Caco-2 (cell line): ENCODE results near the gene NDUFS4. TPM values are rescaled to one million over a fixed set of nuclear protein-coding genes. Genes with fewer than 3 reads are reported as not detected.
"Not testable (repeated sequence)": the region's sequence is repeated elsewhere in the genome, so short reads cannot be mapped to it uniquely, and the experiment has no call there.

ENCODE experiments used
- BruUV-seq: library from RNA; stranded (reverse); fragments of 400-500 nt; replicated peaks from 2 replicates; lab custom pipeline; 2021; lab: Mats Ljungman, UMichigan
- CTCF ChIA-PET: fragments of 300-600 bp; sonication (Branson Sonifier 250); formaldehyde crosslinking; loops from one replicate; lab custom pipeline; 2022; ENCODE audit warnings: antibody characterized with exemption; lab: Charles Lee
- POLR2A ChIA-PET: fragments of 300-600 bp; sonication (Branson Sonifier 250); formaldehyde crosslinking; loops from one replicate; lab custom pipeline; 2022; ENCODE audit warnings: antibody characterized with exemption; lab: Charles Lee
- DNase-seq, 2 experiments: peaks; one replicate each; pipeline versions ENCODE4 v3.0.0 to v3.0.0-alpha.2; 2020 to 2022
- H3K27me3 ChIP-seq: replicated peaks from 2 replicates; pipeline ENCODE4 v1.6.0; 2011; ENCODE audit warnings: low read length; ENCODE audit not compliant: control insufficient read depth, insufficient read depth
- H3K36me3 ChIP-seq: 2 replicates; pipeline ENCODE4 v1.5.1; 2011; ENCODE audit warnings: low read length; ENCODE audit not compliant: control insufficient read depth, insufficient read depth
- H3K4me1 ChIP-seq: fragments of 250-450 bp; sonication (Bioruptor Pico); 2 replicates; pipeline ENCODE4 v1.5.1; 2020; ENCODE audit warnings: mild to moderate bottlenecking
- H3K4me3 ChIP-seq: 2 replicates; pipeline ENCODE4 v1.5.1; 2011; ENCODE audit warnings: low read depth, mild to moderate bottlenecking, control low read depth, low read length
- H3K9me3 ChIP-seq: fragments of 250-450 bp; sonication (Bioruptor Pico); 2 replicates; pipeline ENCODE4 v1.5.1; 2020; ENCODE audit warnings: mild to moderate bottlenecking, moderate library complexity
- H3K27ac Mint-ChIP-seq: one replicate; pipeline ENCODE4 v1.8.0; 2022; ENCODE audit warnings: mixed read lengths; ENCODE audit not compliant: unreplicated experiment
- H3K27me3 Mint-ChIP-seq: one replicate; pipeline ENCODE4 v1.8.0; 2022; ENCODE audit warnings: mixed read lengths; ENCODE audit not compliant: insufficient read depth, unreplicated experiment
- H3K36me3 Mint-ChIP-seq: one replicate; pipeline ENCODE4 v1.8.0; 2022; ENCODE audit warnings: mild to moderate bottlenecking, mixed read lengths; ENCODE audit not compliant: insufficient read depth, unreplicated experiment
- H3K4me1 Mint-ChIP-seq: one replicate; pipeline ENCODE4 v1.8.0; 2022; ENCODE audit warnings: low read depth, mixed read lengths; ENCODE audit not compliant: unreplicated experiment
- H3K4me3 Mint-ChIP-seq: one replicate; pipeline ENCODE4 v1.8.0; 2022; ENCODE audit warnings: mild to moderate bottlenecking, moderate library complexity, mixed read lengths; ENCODE audit not compliant: unreplicated experiment
- H3K9me3 Mint-ChIP-seq: one replicate; pipeline ENCODE4 v1.8.0; 2022; ENCODE audit warnings: mixed read lengths; ENCODE audit not compliant: unreplicated experiment
- CTCF ChIP-seq, 2 experiments: fragments of 200-600 bp in 1 of 2; IDR thresholded peaks; 1 replicate in 1 of 2; 2 replicates in 1 of 2; pipeline versions ENCODE4 v1.5.1 to v1.8.0; 2011 to 2022; ENCODE audit warnings: antibody characterized with exemption in 1 of 2, control low read depth in 1 of 2, inconsistent platforms in 1 of 2, low read depth in 1 of 2, low read length in 1 of 2, mild to moderate bottlenecking in 1 of 2, moderate library complexity in 1 of 2; ENCODE audit not compliant: insufficient read depth in 1 of 2, severe bottlenecking in 1 of 2, unreplicated experiment in 1 of 2
- intact Hi-C: fragments of 100-400 bp; cut with micrococcal nuclease; formaldehyde crosslinking; loops from one replicate; pipeline ENCODE4 v1.10.0; 2022; ENCODE audit not compliant: unreplicated experiment
- total RNA-seq: library from RNA; stranded (reverse); gene quantifications from 2 replicates; pipeline ENCODE4 v1.2.3, GENCODE V29; 2022

The NDUFS4 gene
- total RNA-seq, 1 experiment from 2014 or later: 103 TPM

- ChIA-PET POLR2A (no interaction called here), CTCF (no interaction called here)
- no peak overlapping the region for H3K4me3 Mint-ChIP-seq
- peaks cover 37% of the 10 kb centered on the region for H3K9me3 Mint-ChIP-seq
- H3K36me3 ChIP-seq: no peaks in the 10 kb centered on the region
- intact Hi-C loops: no loop called here
- no TSS peak for BruUV-seq
- peaks cover 5% of the 10 kb centered on the region; the same call in 1 of the 2 replicates for H3K9me3 ChIP-seq
- no peaks in the 10 kb centered on the region for H3K27me3 Mint-ChIP-seq
- H3K4me1 Mint-ChIP-seq: no peaks in the 10 kb centered on the region
- H3K27me3 ChIP-seq: no peaks in the 10 kb centered on the region
- H3K27ac Mint-ChIP-seq: no peak overlapping the region
- H3K4me1 ChIP-seq: no peaks in the 10 kb centered on the region
- no peaks in the 10 kb centered on the region for H3K36me3 Mint-ChIP-seq
- no peak for DNase-seq
- TF ChIP-seq CTCF (IDR thresholded peaks at IDR 0.05; ENCODE audit: insufficient read depth in 1 of 2, low read depth in 1 of 2, low read length in 1 of 2, severe bottlenecking in 1 of 2, unreplicated experiment in 1 of 2): no peak
- no peak overlapping the region for H3K4me3 ChIP-seq
These were observed 130.6 kb downstream of the NDUFS4 start for GRCh38 chr5:53691014-53691413.

- peaks cover 3% of the 10 kb centered on the region for H3K27me3 Mint-ChIP-seq
- no peaks in the 10 kb centered on the region for H3K4me1 Mint-ChIP-seq
- Histone ChIP-seq H3K4me3 (no peak overlapping the region), H3K36me3 (no peaks in the 10 kb centered on the region), H3K9me3 (no peaks in the 10 kb centered on the region; the same call in 1 of the 2 replicates), H3K27me3 (no peaks in the 10 kb centered on the region), H3K4me1 (no peaks in the 10 kb centered on the region)
- no peak overlapping the region for H3K27ac Mint-ChIP-seq
- no TSS peak for BruUV-seq
- intact Hi-C loops: no loop called here
- DNase-seq: no peak
- POLR2A ChIA-PET: no interaction called here
- no peaks in the 10 kb centered on the region for H3K36me3 Mint-ChIP-seq
- no peak overlapping the region for H3K4me3 Mint-ChIP-seq
- CTCF ChIA-PET: no interaction called here
- no peak for TF ChIP-seq CTCF (IDR thresholded peaks at IDR 0.05; ENCODE audit: insufficient read depth in 1 of 2, low read depth in 1 of 2, low read length in 1 of 2, severe bottlenecking in 1 of 2, unreplicated experiment in 1 of 2)
- peaks cover 44% of the 10 kb centered on the region for H3K9me3 Mint-ChIP-seq
These were observed 134.1 kb downstream of the NDUFS4 start for GRCh38 chr5:53694520-53695022.

- intact Hi-C loops, H3K36me3 Mint-ChIP-seq, DNase-seq, CTCF ChIA-PET, H3K4me1 Mint-ChIP-seq, H3K27me3 Mint-ChIP-seq, H3K27me3 ChIP-seq, H3K27ac Mint-ChIP-seq, H3K4me3 Mint-ChIP-seq, POLR2A ChIA-PET, H3K4me3 ChIP-seq, H3K9me3 ChIP-seq, H3K4me1 ChIP-seq, BruUV-seq, H3K36me3 ChIP-seq: not testable (repeated sequence)
- peaks cover 27% of the 10 kb centered on the region for H3K9me3 Mint-ChIP-seq
These were observed 150.0 kb downstream of the NDUFS4 start for GRCh38 chr5:53710405-53710804.
